RWPE1 (cell line): ENCODE measurements around the gene XNDC1N.
"Not testable (repeated sequence)": the region's sequence is repeated elsewhere in the genome, so short reads cannot be mapped to it uniquely, and the experiment has no call there.

Experiments used
- CTCF ChIA-PET: fragments of 350-600 bp; sonication (Branson Sonifier 250); formaldehyde crosslinking; extraction: SDS; loops from one replicate; lab custom pipeline; 2021; lab: Yijun Ruan, JAX
- POLR2A ChIA-PET: fragments of 400-600 bp; formaldehyde crosslinking; extraction: SDS; loops from one replicate; lab custom pipeline; 2020; ENCODE audit warnings: antibody characterized with exemption; ENCODE audit not compliant: low non-redundant PET; lab: Yijun Ruan, JAX
- DNase-seq: peaks from one replicate; pipeline ENCODE4 v3.0.0; 2012; ENCODE audit warnings: low spot score
- H3K27ac ChIP-seq: fragments of 450-650 bp; 2 replicates; pipeline ENCODE4 v1.5.1; 2017
- TF ChIP-seq, protein P1 (sequence below): fragments of 450-650 bp; conservative IDR thresholded peaks from 2 replicates; pipeline ENCODE4 v1.5.1; 2017; ENCODE audit warnings: low read depth, mild to moderate bottlenecking

The XNDC1N gene

DNA sequence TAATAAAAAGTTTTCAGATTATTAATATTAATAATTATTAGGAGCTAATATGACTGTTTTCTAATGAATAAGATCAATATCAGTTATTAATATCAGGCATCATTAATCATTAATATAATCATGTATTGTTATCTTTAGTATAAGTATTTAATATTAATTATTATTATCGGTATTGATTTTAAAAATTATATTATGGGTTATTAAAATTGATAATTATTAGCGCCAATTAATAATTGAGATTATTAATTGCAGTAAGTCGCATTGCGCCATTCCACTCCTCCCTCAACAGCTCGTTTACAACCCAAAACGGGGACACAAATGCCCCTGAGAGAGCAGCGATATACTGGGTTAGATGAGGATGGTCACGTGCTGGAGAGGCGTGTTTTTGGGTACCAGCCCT, 20.2 kb downstream of the XNDC1N start:
- CTCF ChIA-PET = no interaction called here
- TF ChIP-seq, protein P1, sequence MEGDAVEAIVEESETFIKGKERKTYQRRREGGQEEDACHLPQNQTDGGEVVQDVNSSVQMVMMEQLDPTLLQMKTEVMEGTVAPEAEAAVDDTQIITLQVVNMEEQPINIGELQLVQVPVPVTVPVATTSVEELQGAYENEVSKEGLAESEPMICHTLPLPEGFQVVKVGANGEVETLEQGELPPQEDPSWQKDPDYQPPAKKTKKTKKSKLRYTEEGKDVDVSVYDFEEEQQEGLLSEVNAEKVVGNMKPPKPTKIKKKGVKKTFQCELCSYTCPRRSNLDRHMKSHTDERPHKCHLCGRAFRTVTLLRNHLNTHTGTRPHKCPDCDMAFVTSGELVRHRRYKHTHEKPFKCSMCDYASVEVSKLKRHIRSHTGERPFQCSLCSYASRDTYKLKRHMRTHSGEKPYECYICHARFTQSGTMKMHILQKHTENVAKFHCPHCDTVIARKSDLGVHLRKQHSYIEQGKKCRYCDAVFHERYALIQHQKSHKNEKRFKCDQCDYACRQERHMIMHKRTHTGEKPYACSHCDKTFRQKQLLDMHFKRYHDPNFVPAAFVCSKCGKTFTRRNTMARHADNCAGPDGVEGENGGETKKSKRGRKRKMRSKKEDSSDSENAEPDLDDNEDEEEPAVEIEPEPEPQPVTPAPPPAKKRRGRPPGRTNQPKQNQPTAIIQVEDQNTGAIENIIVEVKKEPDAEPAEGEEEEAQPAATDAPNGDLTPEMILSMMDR = no peak

DNA sequence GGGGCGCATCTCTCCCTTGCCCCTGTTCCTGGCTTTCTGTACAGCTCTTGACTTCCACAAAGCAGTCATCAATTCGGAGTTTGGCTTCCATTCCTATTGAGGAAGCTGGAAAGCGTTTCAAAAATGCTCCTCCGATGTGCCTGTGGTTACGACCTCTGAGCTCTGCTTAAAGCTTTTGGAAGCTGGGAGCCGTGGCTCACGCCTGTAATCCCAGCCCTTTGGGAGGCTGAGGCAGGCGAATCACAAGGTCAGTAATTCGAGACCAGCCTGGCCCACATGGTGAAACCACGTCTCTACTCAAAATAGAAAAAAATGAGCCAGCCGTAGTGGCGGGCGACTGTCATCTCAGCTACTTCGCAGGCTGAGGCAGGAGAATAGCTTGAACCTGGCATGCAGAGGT, 27.3 kb downstream of the XNDC1N start:
- DNase-seq, H3K27ac ChIP-seq, POLR2A ChIA-PET, CTCF ChIA-PET: not testable (repeated sequence)

More for the DNA sequence above, 20.2 kb downstream of the XNDC1N start:
- POLR2A ChIA-PET = no interaction called here
- no peak overlapping the region for H3K27ac ChIP-seq
- DNase-seq = no peak

DNA sequence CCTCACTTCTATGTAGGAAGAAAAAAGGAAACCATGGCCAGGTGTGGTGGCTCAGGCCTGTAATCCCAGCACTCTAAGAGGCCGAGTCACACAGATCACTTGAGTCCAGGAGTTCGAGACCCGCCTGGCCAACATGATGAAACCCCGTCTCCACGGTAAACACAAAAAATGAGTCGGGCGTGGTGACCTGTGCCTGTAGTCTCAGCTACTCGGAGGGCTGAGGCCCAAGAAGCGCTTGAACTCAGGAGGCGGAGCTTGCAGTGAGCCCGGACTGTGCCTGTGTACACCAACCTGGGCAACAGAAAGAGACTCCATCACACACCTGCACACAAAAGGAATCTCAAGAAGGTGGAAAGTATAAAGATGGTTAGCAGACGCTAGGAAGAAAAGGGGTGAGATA, 32.4 kb downstream of the XNDC1N start:
- no peak overlapping the region for H3K27ac ChIP-seq
- CTCF ChIA-PET = no interaction called here
- no peak for DNase-seq
- TF ChIP-seq, protein P1 = no peak
- POLR2A ChIA-PET = no interaction called here

DNA sequence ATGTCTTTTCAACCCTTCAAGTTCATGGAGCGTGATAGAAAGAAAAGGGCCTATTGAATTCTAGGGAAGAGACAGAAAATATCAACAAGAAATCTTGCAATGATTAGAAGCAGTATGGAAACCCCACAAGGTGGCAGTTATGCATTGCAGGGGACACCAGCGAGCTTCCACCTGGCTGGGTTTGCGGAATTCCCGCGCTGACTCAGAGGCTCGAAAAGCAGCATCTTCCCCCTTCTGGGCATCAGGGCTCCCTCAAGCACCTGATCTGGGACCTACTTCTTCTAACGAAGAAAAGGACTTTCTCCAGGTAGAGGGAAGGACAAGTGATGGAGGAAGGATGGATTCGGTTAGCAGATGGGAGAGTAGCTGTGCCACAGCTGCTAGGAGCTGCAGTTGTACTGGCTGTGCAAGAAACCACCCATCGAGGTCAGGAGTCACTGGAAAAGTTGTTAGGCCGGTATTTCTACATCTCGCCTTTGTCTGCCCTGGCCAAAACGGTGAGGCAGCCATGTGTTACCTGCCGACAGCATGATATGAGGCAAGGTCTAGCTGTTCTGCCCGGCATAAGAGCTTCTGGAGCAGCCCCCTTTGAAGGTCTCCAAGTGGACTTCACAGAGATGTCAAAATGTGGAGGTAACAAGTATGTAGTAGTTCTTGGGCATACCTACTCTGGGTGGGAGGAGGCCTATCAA, 39.1 kb downstream of the XNDC1N start:
- DNase-seq, POLR2A ChIA-PET, CTCF ChIA-PET, H3K27ac ChIP-seq: not testable (repeated sequence)

DNA sequence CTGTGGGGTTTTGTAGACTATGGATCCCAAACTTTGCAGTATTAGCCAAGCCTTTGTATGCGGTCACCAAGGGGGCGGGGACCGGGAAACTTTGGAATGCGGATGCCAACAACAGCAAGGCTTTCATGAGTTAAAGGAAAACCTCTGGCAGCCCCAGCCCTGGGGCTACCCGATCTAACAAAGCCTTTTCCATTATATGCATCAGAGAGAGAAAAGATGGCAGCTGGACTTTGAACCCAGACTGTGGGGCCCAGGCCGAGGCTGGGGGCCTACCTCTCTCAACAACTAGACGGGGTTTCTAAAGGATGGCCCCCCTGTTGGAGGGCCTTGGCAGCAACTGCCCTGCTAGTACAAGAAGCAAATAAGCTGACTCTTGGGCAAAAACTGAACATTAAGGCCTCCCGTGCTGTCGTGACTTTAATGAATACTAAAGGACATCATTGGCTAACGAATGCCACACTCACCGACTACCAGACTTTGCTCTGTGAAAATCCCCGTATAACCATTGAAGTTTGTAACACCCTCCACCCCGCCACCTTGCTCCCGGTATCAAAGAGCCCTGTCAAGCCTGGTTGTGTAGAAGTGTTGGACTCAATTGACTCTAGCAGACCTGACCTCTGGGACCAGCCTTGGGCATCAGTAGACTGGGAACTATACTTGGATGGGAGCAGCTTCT, 39.9 kb downstream of the XNDC1N start:
- POLR2A ChIA-PET, CTCF ChIA-PET, H3K27ac ChIP-seq, DNase-seq: not testable (repeated sequence)

DNA sequence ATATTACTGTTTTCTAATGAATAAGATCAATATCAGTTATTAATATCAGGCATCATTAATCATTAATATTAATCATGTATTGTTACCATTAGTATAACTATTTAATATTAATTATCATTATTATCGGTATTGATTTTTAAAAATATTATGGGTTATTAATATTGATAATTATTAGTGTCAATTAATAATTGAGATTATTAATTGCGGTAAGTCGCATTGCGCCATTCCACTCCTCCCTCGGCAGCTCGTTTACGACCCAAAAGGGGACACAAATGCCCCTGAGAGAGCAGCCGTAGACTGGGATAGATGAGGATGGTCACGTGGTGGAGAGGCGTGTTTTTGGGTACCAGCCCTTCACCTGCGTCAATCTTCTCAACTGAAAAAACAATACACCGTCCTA, 42.6 kb downstream of the XNDC1N start:
- DNase-seq, POLR2A ChIA-PET, H3K27ac ChIP-seq: not testable (repeated sequence)
- CTCF ChIA-PET = interaction anchor here (0.6 kb wide), 1 partner anchor 28 kb away, joined by 5 read pairs; no protein-coding TSS in a partner anchor
